ENCODE measurements around the gene GAK. TPM values are rescaled to one million over a fixed set of nuclear protein-coding genes. Genes with fewer than 3 reads are reported as not detected.
A peak's percentile ranks its signal among the peaks of the same experiment; 100 is the strongest.

The GAK gene
- total and polyA plus RNA-seq, 8 donors = 47.5 to 226 (median 64.8) TPM

- DNase-seq (no peak), FAIRE-seq (no peak), ATAC-seq (no peak)
- no peak overlapping the region for H3K4me3 ChIP-seq
- intact Hi-C loops (cut with DNase I) = no loop called here
- H3K36me3 ChIP-seq = peaks cover 0 to 4% (median 0%) of the 10 kb centered on the region in 3 donors
- H3K4me1 ChIP-seq = no peaks in the 10 kb centered on the region
- H3K9me3 ChIP-seq = no peaks in the 10 kb centered on the region
- H3K27ac ChIP-seq = no peak overlapping the region
- H3K27me3 ChIP-seq = no peaks in the 10 kb centered on the region
- 93 to 100% methylated on average over 7 of the region's 7 CpGs for WGBS, 2 donors
- no peak for TF ChIP-seq CTCF (IDR thresholded peaks at IDR 0.05)
Measured at GRCh38 chr4:907103-907400, 25.1 kb downstream of the GAK start.

GRCh38 chr4:906339-907102 lies 25.6 kb downstream of the GAK start:
- FAIRE-seq (no peak), ATAC-seq (no peak), DNase-seq (peak in 1 of 6 donors; percentile 53)
- H3K4me3 ChIP-seq = no peak overlapping the region
- no peaks in the 10 kb centered on the region for H3K9me3 ChIP-seq
- H3K27me3 ChIP-seq = no peaks in the 10 kb centered on the region
- peaks cover 0 to 4% (median 0%) of the 10 kb centered on the region in 3 donors for H3K36me3 ChIP-seq
- no peak overlapping the region for H3K27ac ChIP-seq
- WGBS, 2 donors = 94 to 95% methylated on average over 20 of the region's 20 CpGs
- no peaks in the 10 kb centered on the region for H3K4me1 ChIP-seq
- intact Hi-C loops (cut with DNase I) = no loop called here
- TF ChIP-seq CTCF (IDR thresholded peaks at IDR 0.05) = no peak

- H3K4me3 ChIP-seq = no peak overlapping the region
- H3K27me3 ChIP-seq = no peaks in the 10 kb centered on the region
- no peak for TF ChIP-seq CTCF (IDR thresholded peaks at IDR 0.05)
- no peaks in the 10 kb centered on the region for H3K9me3 ChIP-seq
- H3K27ac ChIP-seq = no peak overlapping the region
- H3K36me3 ChIP-seq = no peaks in the 10 kb centered on the region
- ATAC-seq (peak in 2 of 4 donors; percentile 48 to 51), DNase-seq (peak in 1 of 6 donors; percentile 50), FAIRE-seq (no peak)
- intact Hi-C loops (cut with DNase I) = no loop called here
- 96 to 98% methylated on average over 49 of the region's 49 CpGs for WGBS, 2 donors
- H3K4me1 ChIP-seq = no peaks in the 10 kb centered on the region
Measured at GRCh38 chr4:905485-906338, 26.4 kb downstream of the GAK start.

- no peak for FAIRE-seq
- H3K9me3 ChIP-seq = no peaks in the 10 kb centered on the region
- intact Hi-C loops (cut with DNase I) = no loop called here
- no peak for ATAC-seq
- H3K36me3 ChIP-seq = peaks cover 0 to 5% (median 0%) of the 10 kb centered on the region in 3 donors
- TF ChIP-seq CTCF (IDR thresholded peaks at IDR 0.05) = no peak
- peak in 2 of 6 donors; percentile 12 to 62 for DNase-seq
- WGBS, 2 donors = 90 to 92% methylated on average over 39 to 42 of the region's 42 CpGs
- no peak overlapping the region for H3K27ac ChIP-seq
- no peaks in the 10 kb centered on the region for H3K27me3 ChIP-seq
- no peak overlapping the region for H3K4me3 ChIP-seq
- no peaks in the 10 kb centered on the region for H3K4me1 ChIP-seq
Measured at GRCh38 chr4:903066-904046, 28.8 kb downstream of the GAK start.

All from pancreas (tissue), 10 donors.